ENCODE data around the gene USH1C. TPM values are rescaled to one million over a fixed set of nuclear protein-coding genes. Genes with fewer than 3 reads are reported as not detected.

Gene USH1C
- total RNA-seq = not detected
- polyA plus RNA-seq = not detected
- 0 to 0.17 (median 0) reads per million in 6 experiments for total RNA-seq

GRCh38 chr11:17544181-17544622 is at the start of gene USH1C:
Gene USH1C, minus strand, starts transcription at chr11:17544416. Its CDS starts 109 bp downstream, at chr11:17544307.
- peak within 1 kb of the TSS in 8 of 10 donors; percentile 24 to 73 (median 51) for H3K4me3 Mint-ChIP-seq
- POLR2A ChIA-PET = no interaction called here

GRCh38 chr11:17593466-17594245 is 49.4 kb upstream of the USH1C start:
- Mint-ChIP-seq H3K36me3 (peaks cover 0 to 2% (median 0%) of the 10 kb centered on the region in 3 donors), H3K27me3 (peaks cover 6 to 18% (median 11%) of the 10 kb centered on the region in 5 donors), H3K9me3 (peaks cover 0 to 3% (median 0%) of the 10 kb centered on the region in 9 donors), H3K27ac (no peak overlapping the region), H3K4me1 (no peaks in the 10 kb centered on the region), H3K4me3 (no peak overlapping the region)
- POLR2A ChIA-PET = no interaction called here
- peak in 2 of 10 donors; percentile 8 to 53 for DNase-seq
- no peak for ATAC-seq

More at GRCh38 chr11:17544181-17544622, at the start of gene USH1C:
- Mint-ChIP-seq H3K27me3 (peaks cover 24 to 44% (median 37%) of the 10 kb centered on the region in 5 donors), H3K4me1 (peaks cover 0 to 7% (median 3%) of the 10 kb centered on the region in 4 donors), H3K36me3 (no peaks in the 10 kb centered on the region), H3K9me3 (no peaks in the 10 kb centered on the region), H3K27ac (peak within 1 kb of the TSS in 1 of 10 donors; percentile 31)
- peak in 3 of 10 donors; percentile 11 to 25 (median 15) for DNase-seq
- ATAC-seq = peak in 1 of 2 donors; percentile 32

DNA sequence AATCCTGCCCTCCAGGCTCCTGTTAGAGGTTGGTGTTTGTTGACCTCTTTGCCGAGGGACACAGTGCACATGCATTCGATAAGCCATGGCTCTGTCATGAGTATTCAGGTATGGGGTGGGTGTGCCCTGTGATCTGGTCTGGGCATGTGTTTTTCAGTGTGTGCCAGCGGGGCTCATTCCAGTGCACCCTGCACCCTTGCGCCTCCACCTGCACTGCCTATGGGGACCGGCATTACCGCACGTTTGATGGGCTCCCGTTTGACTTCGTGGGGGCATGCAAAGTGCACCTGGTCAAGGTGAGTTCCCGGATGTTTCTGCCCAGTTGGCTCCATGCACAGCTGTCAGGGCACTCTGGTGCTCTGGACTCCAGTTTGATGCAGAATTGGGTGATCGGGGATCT is 47.1 kb upstream of the USH1C start:
- H3K4me1 Mint-ChIP-seq = no peaks in the 10 kb centered on the region
- DNase-seq (peak in 2 of 10 donors; percentile 5 to 34), ATAC-seq (no peak)
- H3K9me3 Mint-ChIP-seq = peaks cover 0 to 3% (median 0%) of the 10 kb centered on the region in 9 donors
- peaks cover 0 to 2% (median 0%) of the 10 kb centered on the region in 3 donors for H3K36me3 Mint-ChIP-seq
- peaks cover 6 to 21% (median 16%) of the 10 kb centered on the region in 5 donors for H3K27me3 Mint-ChIP-seq
- no peak overlapping the region for H3K27ac Mint-ChIP-seq
- H3K4me3 Mint-ChIP-seq = no peak overlapping the region
- POLR2A ChIA-PET = no interaction called here

DNA sequence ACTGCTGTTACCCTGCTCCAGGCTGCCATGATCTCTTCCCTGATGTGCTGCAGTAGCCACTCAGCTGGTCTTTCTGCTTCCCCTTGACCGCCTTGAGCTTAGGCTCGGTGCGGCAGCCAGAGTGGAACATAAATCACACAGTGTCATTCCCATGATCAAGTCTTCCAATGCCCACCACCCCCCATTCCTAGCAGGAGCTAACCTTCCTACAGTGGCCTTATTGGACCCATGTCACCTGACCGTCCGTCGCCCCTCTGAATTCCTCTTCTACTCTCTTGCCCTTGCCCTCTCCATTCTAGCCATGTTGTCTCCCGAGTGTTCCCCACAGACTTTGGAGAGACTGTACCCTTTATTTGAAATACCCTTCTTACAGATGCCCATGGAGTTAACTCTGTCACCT is 46.2 kb upstream of the USH1C start:
- ATAC-seq = no peak
- Mint-ChIP-seq H3K27me3 (peaks cover 6 to 28% (median 12%) of the 10 kb centered on the region in 5 donors), H3K4me1 (no peaks in the 10 kb centered on the region), H3K4me3 (no peak overlapping the region), H3K9me3 (peaks cover 0 to 3% (median 0%) of the 10 kb centered on the region in 9 donors), H3K27ac (no peak overlapping the region), H3K36me3 (peaks cover 0 to 2% (median 0%) of the 10 kb centered on the region in 3 donors)
- POLR2A ChIA-PET = no interaction called here
- DNase-seq = peak in 2 of 10 donors; percentile 2 to 15

- ATAC-seq = no peak
- Mint-ChIP-seq H3K4me1 (no peaks in the 10 kb centered on the region), H3K27ac (no peak overlapping the region), H3K9me3 (no peaks in the 10 kb centered on the region), H3K36me3 (no peaks in the 10 kb centered on the region), H3K4me3 (no peak overlapping the region), H3K27me3 (peaks cover 5 to 18% (median 12%) of the 10 kb centered on the region in 5 donors)
- DNase-seq = peak in 1 of 10 donors; percentile 3
- POLR2A ChIA-PET = no interaction called here
Observed at GRCh38 chr11:17588721-17589120, 44.5 kb upstream of the USH1C start.

DNA sequence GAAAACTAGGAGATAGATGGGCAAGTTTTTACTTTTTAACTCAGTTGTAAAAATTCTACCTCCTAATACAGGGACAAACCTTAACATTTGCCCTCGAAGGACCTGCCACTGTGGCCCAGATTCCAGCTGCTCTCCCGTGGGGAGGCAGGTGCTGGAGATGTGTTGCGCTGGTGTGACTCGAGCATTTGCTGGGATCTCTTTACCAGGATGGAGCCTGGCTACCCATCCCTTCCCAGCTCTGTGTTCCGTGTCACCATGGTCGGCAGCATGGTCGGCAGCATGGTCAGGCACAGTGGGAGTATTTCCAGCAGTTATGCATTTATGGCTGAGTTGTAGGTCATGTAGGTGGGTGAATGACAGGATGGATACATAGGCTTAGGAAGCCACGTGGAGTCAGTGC is 44.0 kb upstream of the USH1C start:
- Mint-ChIP-seq H3K36me3 (no peaks in the 10 kb centered on the region), H3K27me3 (peaks cover 5 to 18% (median 11%) of the 10 kb centered on the region in 5 donors), H3K4me3 (no peak overlapping the region), H3K9me3 (no peaks in the 10 kb centered on the region), H3K4me1 (no peaks in the 10 kb centered on the region), H3K27ac (no peak overlapping the region)
- DNase-seq (peak in 1 of 10 donors; percentile 3), ATAC-seq (no peak)
- POLR2A ChIA-PET = no interaction called here

- H3K4me1 Mint-ChIP-seq = no peaks in the 10 kb centered on the region
- no peak overlapping the region for H3K27ac Mint-ChIP-seq
- no peaks in the 10 kb centered on the region for H3K9me3 Mint-ChIP-seq
- peaks cover 0 to 18% (median 8%) of the 10 kb centered on the region in 5 donors for H3K27me3 Mint-ChIP-seq
- DNase-seq (peak in 2 of 10 donors; percentile 12 to 53), ATAC-seq (no peak)
- POLR2A ChIA-PET = no interaction called here
- no peak overlapping the region for H3K4me3 Mint-ChIP-seq
- H3K36me3 Mint-ChIP-seq = no peaks in the 10 kb centered on the region
Observed at GRCh38 chr11:17585911-17586695, 41.9 kb upstream of the USH1C start.

DNA sequence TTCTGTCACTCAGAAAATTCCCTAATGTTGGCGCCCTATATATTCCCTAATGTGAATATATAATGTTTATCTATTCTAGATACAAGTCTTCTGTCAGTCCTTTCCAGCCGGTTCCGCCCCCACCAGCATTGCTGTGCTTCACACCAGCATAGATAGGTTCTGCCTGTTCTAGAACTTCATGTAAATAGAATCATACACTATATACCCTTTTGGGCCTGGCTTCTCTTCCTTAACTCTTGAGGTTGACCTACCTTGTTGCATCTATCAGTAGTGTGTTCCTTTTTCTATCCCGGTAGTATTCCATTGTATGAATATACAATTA is 37.5 kb upstream of the USH1C start:
- DNase-seq (no peak), ATAC-seq (no peak)
- POLR2A ChIA-PET = no interaction called here
- no peak overlapping the region for H3K4me3 Mint-ChIP-seq
- H3K9me3 Mint-ChIP-seq = no peaks in the 10 kb centered on the region
- no peaks in the 10 kb centered on the region for H3K4me1 Mint-ChIP-seq
- no peak overlapping the region for H3K27ac Mint-ChIP-seq
- peaks cover 0 to 14% (median 2%) of the 10 kb centered on the region in 5 donors for H3K27me3 Mint-ChIP-seq
- H3K36me3 Mint-ChIP-seq = no peaks in the 10 kb centered on the region

DNA sequence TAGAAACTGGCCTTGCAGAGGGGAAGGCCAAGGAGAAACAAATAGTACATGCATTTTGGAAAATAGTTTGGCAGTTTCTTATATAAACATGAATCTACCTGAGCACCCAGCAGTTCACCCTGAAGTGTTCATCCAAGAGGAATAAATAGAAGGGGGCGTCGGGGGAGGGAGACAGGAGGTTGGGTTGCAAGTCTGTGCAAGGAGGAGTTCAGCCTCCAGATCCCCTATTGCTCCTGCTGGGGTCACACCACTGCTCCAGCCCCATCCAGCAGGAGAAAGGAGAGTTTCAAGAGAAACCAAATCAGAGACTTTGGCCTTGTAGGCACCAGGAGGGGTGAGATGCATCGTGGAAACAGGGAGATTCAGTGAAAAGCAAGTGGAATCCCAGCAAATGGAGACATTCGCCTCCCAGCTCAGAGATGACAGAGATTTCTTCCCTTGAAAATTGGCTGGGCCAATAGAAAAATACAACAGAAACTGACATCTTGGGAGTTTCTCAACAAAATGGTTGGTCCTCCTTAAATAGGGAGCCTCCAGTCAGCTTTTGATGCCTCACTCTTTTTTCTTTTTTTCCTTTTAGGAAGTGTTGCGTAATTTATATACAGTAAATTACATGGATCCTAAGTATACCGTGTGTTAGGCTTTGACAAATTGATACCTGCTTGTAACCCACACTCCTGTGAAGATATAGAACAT is 37.0 kb upstream of the USH1C start:
- POLR2A ChIA-PET = no interaction called here
- Mint-ChIP-seq H3K27ac (no peak overlapping the region), H3K27me3 (peaks cover 0 to 8% (median 2%) of the 10 kb centered on the region in 5 donors), H3K4me1 (no peaks in the 10 kb centered on the region), H3K4me3 (no peak overlapping the region), H3K36me3 (no peaks in the 10 kb centered on the region), H3K9me3 (no peaks in the 10 kb centered on the region)
- DNase-seq (peak in 1 of 10 donors; percentile 27), ATAC-seq (no peak)

DNA sequence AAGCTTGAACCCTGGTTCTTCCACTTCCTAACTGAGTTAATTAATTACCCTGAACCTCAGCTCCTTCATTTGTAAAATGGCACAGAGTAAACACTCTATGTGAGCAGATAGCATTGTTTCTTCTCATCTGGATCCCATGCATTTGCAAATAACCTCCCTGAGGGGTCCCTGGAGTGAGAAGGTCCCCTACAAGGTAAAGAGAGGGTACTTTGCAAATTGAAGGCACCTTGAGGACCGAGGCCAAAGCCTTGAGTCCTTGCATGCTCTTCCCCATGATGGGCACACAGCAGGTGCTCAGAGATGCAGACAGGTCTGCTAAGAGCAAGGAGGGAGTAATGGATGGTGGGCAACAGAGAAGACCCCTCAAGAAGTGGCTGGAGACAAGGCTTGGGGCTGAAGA is 36.1 kb upstream of the USH1C start:
- Mint-ChIP-seq H3K27ac (no peak overlapping the region), H3K36me3 (no peaks in the 10 kb centered on the region), H3K27me3 (peaks cover 0 to 5% (median under 1%) of the 10 kb centered on the region in 5 donors), H3K9me3 (no peaks in the 10 kb centered on the region), H3K4me3 (no peak overlapping the region), H3K4me1 (no peaks in the 10 kb centered on the region)
- DNase-seq (peak in 1 of 10 donors; percentile 24), ATAC-seq (no peak)
- POLR2A ChIA-PET = no interaction called here

GRCh38 chr11:17579451-17579850 is 35.2 kb upstream of the USH1C start:
- POLR2A ChIA-PET = no interaction called here
- ATAC-seq (no peak), DNase-seq (peak in 1 of 10 donors; percentile 12)
- Mint-ChIP-seq H3K9me3 (no peaks in the 10 kb centered on the region), H3K4me1 (no peaks in the 10 kb centered on the region), H3K4me3 (no peak overlapping the region), H3K27me3 (peaks cover 0 to 9% (median 3%) of the 10 kb centered on the region in 5 donors), H3K36me3 (no peaks in the 10 kb centered on the region), H3K27ac (no peak overlapping the region)

DNA sequence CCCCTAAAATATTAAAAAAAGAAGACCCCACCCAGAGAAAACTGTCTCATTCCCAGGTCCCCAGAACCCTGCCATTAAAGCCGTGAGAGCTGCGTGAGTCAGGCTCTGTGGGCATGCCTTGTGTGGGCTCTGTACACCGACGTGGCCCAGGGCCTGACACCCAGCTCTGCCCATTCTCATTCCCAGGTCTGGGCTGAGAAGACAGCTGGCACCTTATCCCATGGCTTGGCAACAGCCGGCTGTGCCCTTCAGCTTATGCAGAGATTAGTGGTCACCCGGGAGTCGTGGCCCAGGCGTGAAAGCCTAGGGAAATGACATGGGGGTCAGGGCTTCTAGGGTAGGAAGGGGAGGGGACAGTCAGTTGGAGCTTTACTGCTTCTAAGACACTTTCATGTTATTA is 34.7 kb upstream of the USH1C start:
- H3K36me3 Mint-ChIP-seq = no peaks in the 10 kb centered on the region
- no peak overlapping the region for H3K27ac Mint-ChIP-seq
- H3K4me1 Mint-ChIP-seq = no peaks in the 10 kb centered on the region
- peaks cover 0 to 11% (median 3%) of the 10 kb centered on the region in 5 donors for H3K27me3 Mint-ChIP-seq
- ATAC-seq (no peak), DNase-seq (peak in 1 of 10 donors; percentile 5)
- no peak overlapping the region for H3K4me3 Mint-ChIP-seq
- H3K9me3 Mint-ChIP-seq = no peaks in the 10 kb centered on the region
- POLR2A ChIA-PET = no interaction called here

All from naive thymus-derived CD8-positive, alpha-beta T cell (primary cell).